ENCODE data around the gene XPO4.
"Not testable (repeated sequence)": the region's sequence is repeated elsewhere in the genome, so short reads cannot be mapped to it uniquely, and the experiment has no call there.

Gene XPO4

GRCh38 chr13:20778311-20778710, 124.2 kb downstream of the XPO4 start:
- no peak for DNase-seq

GRCh38 chr13:20776751-20777150, 125.8 kb downstream of the XPO4 start:
- no peak for DNase-seq

GRCh38 chr13:20775961-20776360, 126.6 kb downstream of the XPO4 start:
- DNase-seq, result no peak

GRCh38 chr13:20774746-20775145, 127.8 kb downstream of the XPO4 start:
- DNase-seq, result no peak

- peak; percentile 93 for DNase-seq
Measured at GRCh38 chr13:20773194-20774080, 129.1 kb downstream of the XPO4 start, which contains the start of gene EEF1AKMT1. TSS of gene EEF1AKMT1 (minus strand) at chr13:20773961. CDS start at chr13:20757598, 16,363 bp downstream.

GRCh38 chr13:20772401-20773131, 130.0 kb downstream of the XPO4 start:
- DNase-seq, result no peak

GRCh38 chr13:20769834-20770233, 132.7 kb downstream of the XPO4 start:
- DNase-seq, result no peak

- DNase-seq, result no peak
Measured at GRCh38 chr13:20769091-20769490, 133.5 kb downstream of the XPO4 start.

GRCh38 chr13:20767309-20767943, 135.1 kb downstream of the XPO4 start:
- DNase-seq, result no peak

GRCh38 chr13:20760872-20761271, 141.7 kb downstream of the XPO4 start:
- no peak for DNase-seq

GRCh38 chr13:20754009-20754408, 148.5 kb downstream of the XPO4 start:
- DNase-seq, result no peak

GRCh38 chr13:20749377-20749776, 153.2 kb downstream of the XPO4 start:
- no peak for DNase-seq

- not testable (repeated sequence) for DNase-seq
Measured at GRCh38 chr13:20743830-20744404, 158.6 kb downstream of the XPO4 start.

GRCh38 chr13:20740021-20740420, 162.5 kb downstream of the XPO4 start:
- no peak for DNase-seq

GRCh38 chr13:20738616-20739015, 163.9 kb downstream of the XPO4 start:
- no peak for DNase-seq

GRCh38 chr13:20729633-20730585, 172.6 kb downstream of the XPO4 start:
- no peak for DNase-seq

GRCh38 chr13:20728579-20729311, 173.8 kb downstream of the XPO4 start:
- DNase-seq, result no peak

- DNase-seq, result no peak
Measured at GRCh38 chr13:20727856-20728255, 174.7 kb downstream of the XPO4 start.
